ENCODE measurements around the gene MORN1. TPM values are rescaled to one million over a fixed set of nuclear protein-coding genes. Genes with fewer than 3 reads are reported as not detected.

MORN1 gene
- total and polyA plus RNA-seq, 2 of the 4 experiments (the other 2 are of a cell fraction), result 3.0 to 4.2 TPM

GRCh38 chr1:2407166-2407990 lies 16.0 kb upstream of the MORN1 start:
- in situ Hi-C loops (cut with MboI; ENCODE audit: low sequenced_read_pairs) (loop anchor here (25.0 kb wide), 1 partner anchor 905 kb away; no protein-coding TSS in a partner anchor), intact Hi-C loops (cut with micrococcal nuclease) (no loop called here), dilution Hi-C loops (cut with HindIII; ENCODE audit: low sequenced_read_pairs, unreplicated experiment) (no loop called here)
- H3K79me1 ChIP-seq (ENCODE audit: low read depth in 1 of 2, low read length in 2 of 2), result peaks cover 14 to 45% of the 10 kb centered on the region in 2 experiments
- H4K5ac ChIP-seq (ENCODE audit: low read depth, low read length), result no peak overlapping the region
- no peak overlapping the region for H3K4ac ChIP-seq (ENCODE audit: low read depth, low read length)
- no peak overlapping the region for H4K91ac ChIP-seq (ENCODE audit: insufficient read depth, low read depth, low read length)
- H3K27me3 ChIP-seq (ENCODE audit: control insufficient read depth, insufficient read depth, low read length), result no peaks in the 10 kb centered on the region
- H3K4me3 ChIP-seq (ENCODE audit: insufficient read depth, low read depth, low read length), result no peak overlapping the region
- H3K56ac ChIP-seq (ENCODE audit: extremely low read depth, insufficient read depth, low read length), result no peak overlapping the region
- no peak overlapping the region for H2BK120ac ChIP-seq (ENCODE audit: low read depth, low read length)
- H2AK5ac ChIP-seq (ENCODE audit: low read depth, low read length), result no peak overlapping the region
- peaks cover 56% of the 10 kb centered on the region for H3K36me3 ChIP-seq (ENCODE audit: control insufficient read depth, insufficient read depth, low read length)
- H4K20me1 ChIP-seq (ENCODE audit: insufficient read depth, low read length), result 0 out of 2 replicates have a peak, but pooled peaks cover 14% of the 10 kb centered on the region
- peak overlapping the region; percentile 28 for H2AK9ac ChIP-seq (replicated peaks; ENCODE audit: low read depth, low read length, poor library complexity)
- no TSS peak for BruUV-seq (replicated peaks)
- H3K9ac ChIP-seq (ENCODE audit: low read depth, low read length), result no peak overlapping the region
- peaks cover 11% of the 10 kb centered on the region for H3K4me1 ChIP-seq (ENCODE audit: control insufficient read depth, insufficient read depth, low read length)
- no peak overlapping the region for H3K14ac ChIP-seq (replicated peaks; ENCODE audit: low read depth, low read length)
- DNase-seq, result no peak
- H2BK15ac ChIP-seq (ENCODE audit: low read depth, low read length), result no peak overlapping the region
- no peak overlapping the region for H3K27ac ChIP-seq (ENCODE audit: insufficient read depth, low read length)
- no peak overlapping the region for H3K4me2 ChIP-seq (ENCODE audit: low read depth, low read length)
- no peaks in the 10 kb centered on the region for H3K9me3 ChIP-seq (ENCODE audit: control insufficient read depth, insufficient read depth, low read length)
- H2BK20ac ChIP-seq (ENCODE audit: low read depth, low read length), result no peak overlapping the region
- H3K23ac ChIP-seq (ENCODE audit: low read depth, low read length), result no peak overlapping the region
- POLR2A ChIA-PET (ENCODE audit: unreplicated experiment), result interaction anchor here (0.5 kb wide), 1 partner anchor 213 kb away, joined by 3 read pairs; the partner anchor contains the start of gene FAAP20
- no peak overlapping the region for H4K8ac ChIP-seq (ENCODE audit: low read depth in 2 of 2, low read length in 2 of 2)
- ATAC-seq (ENCODE audit: low read depth), result no peak
- H2BK5ac ChIP-seq (ENCODE audit: low read depth, low read length, poor library complexity, severe bottlenecking), result no peak overlapping the region
- no peaks in the 10 kb centered on the region for H3K9me1 ChIP-seq (ENCODE audit: insufficient read depth, low read length)
- no peak overlapping the region for H3K18ac ChIP-seq (ENCODE audit: low read depth, low read length)
- CTCF ChIA-PET, result interaction anchor here (0.9 kb wide), 1 partner anchor 11 kb away, joined by 3 read pairs; no protein-coding TSS in a partner anchor
- no peak overlapping the region for H2AFZ ChIP-seq (replicated peaks; ENCODE audit: low read length, poor library complexity)
- 99% methylated on average over 13 of the region's 25 CpGs; no CpG with 5 or more reads in 1 of the 2 experiments for WGBS, 2 experiments (ENCODE audit: extremely low coverage in 2 of 2, insufficient read length in 1 of 2)
- TF ChIP-seq POLR2A (IDR thresholded peaks at IDR 0.05; ENCODE audit: low read depth, low read length) (no peak), USF2 (IDR thresholded peaks at IDR 0.05; ENCODE audit: low read depth, low read length) (no peak), RCOR1 (IDR thresholded peaks at IDR 0.05; ENCODE audit: insufficient replicate concordance, low read length) (no peak), MXI1 (IDR thresholded peaks at IDR 0.05; ENCODE audit: borderline replicate concordance, low read depth, low read length) (no peak), FOS (IDR thresholded peaks at IDR 0.05; ENCODE audit: low read depth, low read length) (no peak), RFX5 (IDR thresholded peaks at IDR 0.05; ENCODE audit: low read depth, low read length) (no peak), BHLHE40 (IDR thresholded peaks at IDR 0.05; ENCODE audit: low read depth, low read length) (no peak), CEBPB (IDR thresholded peaks at IDR 0.05; ENCODE audit: low read depth, low read length) (no peak), SMC3 (IDR thresholded peaks at IDR 0.05; ENCODE audit: low read depth, low read length) (no peak), ELK1 (IDR thresholded peaks at IDR 0.05; ENCODE audit: borderline replicate concordance, low read depth, low read length) (no peak), CTCF (conservative IDR thresholded peaks at IDR 0.05; ENCODE audit: low read depth, low read length) (no peak), NFE2L2 (IDR thresholded peaks at IDR 0.05; ENCODE audit: low read depth, low read length) (no peak), MAFK (IDR thresholded peaks at IDR 0.05; ENCODE audit: low read depth, low read length) (no peak), MAZ (IDR thresholded peaks at IDR 0.05; ENCODE audit: borderline replicate concordance, low read depth, low read length) (no peak)

All from IMR-90 (cell line).